NCI-H1694 (cell line): Measurements from ENCODE around the gene RGSL1.

Source experiments
- DNase-seq: peaks from one replicate; lab custom pipeline; 2025; lab: John Stamatoyannopoulos, UW

Gene RGSL1

GRCh38 chr1:182549346-182549745, 99.4 kb downstream of the RGSL1 start:
- DNase-seq, result no peak

- DNase-seq, result no peak
These were observed 99.9 kb downstream of the RGSL1 start for GRCh38 chr1:182549811-182550210.

GRCh38 chr1:182552527-182552926, 102.6 kb downstream of the RGSL1 start:
- no peak for DNase-seq

GRCh38 chr1:182555493-182555892, 105.5 kb downstream of the RGSL1 start:
- DNase-seq, result no peak

GRCh38 chr1:182556279-182556678, 106.3 kb downstream of the RGSL1 start:
- no peak for DNase-seq

- no peak for DNase-seq
These were observed 110.5 kb downstream of the RGSL1 start for GRCh38 chr1:182560392-182560984.

- no peak for DNase-seq
These were observed 111.5 kb downstream of the RGSL1 start for GRCh38 chr1:182561456-182561855.

GRCh38 chr1:182563095-182563494, 113.1 kb downstream of the RGSL1 start:
- DNase-seq, result no peak

GRCh38 chr1:182564406-182565004, 114.6 kb downstream of the RGSL1 start:
- DNase-seq, result no peak

- no peak for DNase-seq
These were observed 115.6 kb downstream of the RGSL1 start for GRCh38 chr1:182565537-182565936.

- no peak for DNase-seq
These were observed 117.7 kb downstream of the RGSL1 start for GRCh38 chr1:182567629-182568028.

GRCh38 chr1:182568647-182569284, 118.8 kb downstream of the RGSL1 start:
- DNase-seq, result no peak

GRCh38 chr1:182569939-182570610, 120.1 kb downstream of the RGSL1 start:
- DNase-seq, result no peak

GRCh38 chr1:182570611-182570970, 120.6 kb downstream of the RGSL1 start:
- no peak for DNase-seq

- no peak for DNase-seq
These were observed 124.2 kb downstream of the RGSL1 start for GRCh38 chr1:182574156-182574555.

- DNase-seq, result no peak
These were observed 125.7 kb downstream of the RGSL1 start for GRCh38 chr1:182575540-182576149.

GRCh38 chr1:182580736-182581135, 130.8 kb downstream of the RGSL1 start:
- no peak for DNase-seq

GRCh38 chr1:182584746-182585145, 134.8 kb downstream of the RGSL1 start:
- DNase-seq, result no peak

- no peak for DNase-seq
These were observed 136.4 kb downstream of the RGSL1 start for GRCh38 chr1:182586380-182586779.

- no peak for DNase-seq
These were observed 137.1 kb downstream of the RGSL1 start for GRCh38 chr1:182587093-182587492.

- DNase-seq, result no peak
These were observed 137.9 kb downstream of the RGSL1 start for GRCh38 chr1:182587666-182588499.
